A673 (cell line): ENCODE data around the gene SLC27A1. TPM values are rescaled to one million over a fixed set of nuclear protein-coding genes. Genes with fewer than 3 reads are reported as not detected.
A peak's percentile ranks its signal among the peaks of the same experiment; 100 is the strongest.

Experiments used
- BruUV-seq: library from RNA; stranded (reverse); fragments of 400-500 nt; replicated peaks from 2 replicates; lab custom pipeline; 2021; lab: Mats Ljungman, UMichigan
- CTCF ChIA-PET: fragments of 300-600 bp; sonication (Branson Sonifier 250); formaldehyde crosslinking; loops from one replicate; lab custom pipeline; 2022; ENCODE audit warnings: antibody characterized with exemption; lab: Charles Lee
- POLR2A ChIA-PET: fragments of 300-600 bp; sonication (Branson Sonifier 250); formaldehyde crosslinking; loops from one replicate; lab custom pipeline; 2022; ENCODE audit warnings: antibody characterized with exemption; ENCODE audit not compliant: low non-redundant PET; lab: Charles Lee
- DNase-seq: peaks from one replicate; pipeline ENCODE4 v3.0.0-alpha.2; 2015; ENCODE audit warnings: low spot score
- H3K27ac ChIP-seq: fragments of 200-600 bp; sonication (generic); 2 replicates; pipeline ENCODE4 v1.5.1; 2016; ENCODE audit warnings: mixed run types, low read depth, mild to moderate bottlenecking, mixed read lengths, antibody characterized with exemption, low read length; ENCODE audit not compliant: poor library complexity, severe bottlenecking
- H3K27me3 ChIP-seq: fragments of 200-600 bp; sonication (generic); replicated peaks from 2 replicates; pipeline ENCODE4 v1.6.1; 2017; ENCODE audit warnings: mixed run types, low read depth, mild to moderate bottlenecking, mixed read lengths, antibody characterized with exemption, low read length; ENCODE audit not compliant: insufficient read depth, poor library complexity
- H3K36me3 ChIP-seq: fragments of 200-600 bp; sonication (generic); 2 replicates; pipeline ENCODE4 v1.6.1; 2016; ENCODE audit warnings: mixed run types, mild to moderate bottlenecking, mixed read lengths, antibody characterized with exemption, low read length; ENCODE audit not compliant: insufficient read depth, poor library complexity, severe bottlenecking
- H3K4me1 ChIP-seq: fragments of 200-600 bp; sonication (generic); 2 replicates; pipeline ENCODE4 v1.6.1; 2017; ENCODE audit warnings: mixed run types, mild to moderate bottlenecking, mixed read lengths, antibody characterized with exemption, low read length; ENCODE audit not compliant: insufficient read depth, poor library complexity, severe bottlenecking
- H3K4me3 ChIP-seq: fragments of 200-600 bp; sonication (generic); 2 replicates; pipeline ENCODE4 v1.5.1; 2016; ENCODE audit warnings: low read depth, mixed run types, mild to moderate bottlenecking, mixed read lengths, low read length; ENCODE audit not compliant: poor library complexity, severe bottlenecking
- H3K9me3 ChIP-seq: fragments of 200-600 bp; sonication (generic); 2 replicates; pipeline ENCODE4 v1.6.1; 2016; ENCODE audit warnings: mixed run types, low read depth, mild to moderate bottlenecking, mixed read lengths, antibody characterized with exemption, low read length; ENCODE audit not compliant: poor library complexity, severe bottlenecking
- EZH2 ChIP-seq: fragments of 200-600 bp; sonication (generic); IDR thresholded peaks from 2 replicates; pipeline ENCODE4 v1.6.1; 2017; ENCODE audit warnings: borderline replicate concordance, low read depth, mild to moderate bottlenecking, mixed read lengths, antibody characterized with exemption, low read length; ENCODE audit not compliant: poor library complexity, severe bottlenecking
- intact Hi-C: fragments of 100-400 bp; cut with micrococcal nuclease; formaldehyde crosslinking; loops from one replicate; pipeline ENCODE4 v1.10.0; 2022; ENCODE audit not compliant: unreplicated experiment
- total RNA-seq: library from RNA; stranded (reverse); gene quantifications from 2 replicates; pipeline ENCODE4 v1.2.3, GENCODE V29; 2021
- TF ChIP-seq, protein P1 (sequence below): fragments of 300-800, 200-600 bp; sonication (generic); conservative IDR thresholded peaks from 2 replicates; pipeline ENCODE4 v1.5.1; 2017; ENCODE audit warnings: low read depth, mild to moderate bottlenecking, antibody characterized with exemption, low read length, moderate library complexity, mixed read lengths

SLC27A1 gene
- total RNA-seq, 1 experiment from 2014 or later, result 3.0 TPM

GRCh38 chr19:17448131-17448967 lies 22.0 kb upstream of the SLC27A1 start, which contains the start of gene TMEM221:
Gene TMEM221, minus strand, starts transcription at chr19:17448668. Its CDS starts 206 bp downstream, at chr19:17448462.
- Histone ChIP-seq H3K27me3 (peaks cover 18% of the 10 kb centered on the region), H3K9me3 (no peaks in the 10 kb centered on the region), H3K36me3 (no peaks in the 10 kb centered on the region), H3K27ac (no peak within 1 kb of the TSS), H3K4me1 (peaks cover 5% of the 10 kb centered on the region), H3K4me3 (peak within 1 kb of the TSS; percentile 50)
- ChIA-PET CTCF (interaction anchor here (1.0 kb wide), 1 partner anchor 1006 kb away, joined by 3 read pairs; no protein-coding TSS in a partner anchor), POLR2A (interaction anchor here (0.6 to 0.7 kb wide), 2 partner anchors 103 to 1006 kb away, joined by 6 to 8 read pairs; no protein-coding TSS in a partner anchor)
- DNase-seq, result peak; percentile 60
- no peak for TF ChIP-seq EZH2
- TF ChIP-seq, protein P1, sequence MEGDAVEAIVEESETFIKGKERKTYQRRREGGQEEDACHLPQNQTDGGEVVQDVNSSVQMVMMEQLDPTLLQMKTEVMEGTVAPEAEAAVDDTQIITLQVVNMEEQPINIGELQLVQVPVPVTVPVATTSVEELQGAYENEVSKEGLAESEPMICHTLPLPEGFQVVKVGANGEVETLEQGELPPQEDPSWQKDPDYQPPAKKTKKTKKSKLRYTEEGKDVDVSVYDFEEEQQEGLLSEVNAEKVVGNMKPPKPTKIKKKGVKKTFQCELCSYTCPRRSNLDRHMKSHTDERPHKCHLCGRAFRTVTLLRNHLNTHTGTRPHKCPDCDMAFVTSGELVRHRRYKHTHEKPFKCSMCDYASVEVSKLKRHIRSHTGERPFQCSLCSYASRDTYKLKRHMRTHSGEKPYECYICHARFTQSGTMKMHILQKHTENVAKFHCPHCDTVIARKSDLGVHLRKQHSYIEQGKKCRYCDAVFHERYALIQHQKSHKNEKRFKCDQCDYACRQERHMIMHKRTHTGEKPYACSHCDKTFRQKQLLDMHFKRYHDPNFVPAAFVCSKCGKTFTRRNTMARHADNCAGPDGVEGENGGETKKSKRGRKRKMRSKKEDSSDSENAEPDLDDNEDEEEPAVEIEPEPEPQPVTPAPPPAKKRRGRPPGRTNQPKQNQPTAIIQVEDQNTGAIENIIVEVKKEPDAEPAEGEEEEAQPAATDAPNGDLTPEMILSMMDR, result peak; percentile 63
- no TSS peak for BruUV-seq
- intact Hi-C loops, result no loop called here

DNA sequence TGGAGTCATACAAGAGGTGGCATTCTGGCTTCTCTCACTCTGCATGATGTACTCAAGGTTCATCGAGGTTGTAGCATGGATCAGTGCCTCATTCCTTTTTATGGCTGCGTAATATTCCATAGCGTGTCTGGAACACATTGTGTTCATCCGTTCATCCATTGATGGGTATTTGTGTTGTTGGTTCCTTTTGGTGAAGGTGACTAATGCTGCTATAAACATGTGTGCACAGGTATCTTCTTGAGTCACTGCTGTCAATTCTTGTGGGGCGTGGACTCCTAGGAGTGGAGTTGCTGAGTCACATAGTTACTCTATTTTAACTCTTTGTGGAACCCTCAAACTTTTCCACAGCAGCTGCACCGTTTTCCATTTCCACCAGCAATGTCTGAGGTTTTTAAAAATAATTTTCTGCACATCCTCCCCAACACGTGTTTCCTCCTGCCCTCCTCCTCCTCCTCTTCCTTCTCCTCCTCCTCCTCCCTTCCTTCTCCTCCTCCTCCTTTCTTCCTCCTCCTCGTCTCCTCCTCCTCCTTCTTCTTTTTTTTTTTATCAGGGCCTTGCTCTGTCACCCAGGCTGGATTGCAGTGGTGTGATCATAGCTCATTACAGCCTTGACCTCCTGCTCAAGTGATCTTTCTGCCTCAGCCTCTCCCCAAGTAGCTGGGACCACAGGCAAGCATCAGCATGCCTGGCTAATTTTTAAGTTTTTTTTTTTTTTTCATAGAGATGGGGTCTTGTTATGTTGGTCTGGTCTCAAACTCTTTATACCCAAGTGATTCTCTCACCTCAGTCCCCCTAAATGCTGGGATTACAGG lies 19.9 kb upstream of the SLC27A1 start:
- Histone ChIP-seq H3K36me3 (no peaks in the 10 kb centered on the region), H3K4me3 (no peak overlapping the region), H3K4me1 (peaks cover 5% of the 10 kb centered on the region), H3K27me3 (peaks cover 29% of the 10 kb centered on the region), H3K9me3 (no peaks in the 10 kb centered on the region), H3K27ac (no peak overlapping the region)
- no TSS peak for BruUV-seq
- CTCF ChIA-PET, result interaction anchor here (0.7 kb wide), 2 partner anchors 15 to 45 kb away, joined by 3 to 5 read pairs; no protein-coding TSS in a partner anchor
- TF ChIP-seq EZH2, result no peak
- TF ChIP-seq, protein P1, result no peak
- DNase-seq, result no peak
- POLR2A ChIA-PET, result no interaction called here
- intact Hi-C loops, result loop anchor here (5.0 kb wide), 1 partner anchor 317 kb away; no protein-coding TSS in a partner anchor

- Histone ChIP-seq H3K27me3 (peaks cover 38% of the 10 kb centered on the region), H3K36me3 (no peaks in the 10 kb centered on the region), H3K4me1 (peaks cover 5% of the 10 kb centered on the region), H3K4me3 (no peak overlapping the region), H3K27ac (no peak overlapping the region), H3K9me3 (no peaks in the 10 kb centered on the region)
- CTCF ChIA-PET, result no interaction called here
- TF ChIP-seq, protein P1, result no peak
- no peak for TF ChIP-seq EZH2
- DNase-seq, result no peak
- BruUV-seq, result no TSS peak
- intact Hi-C loops, result loop anchor here (5.0 kb wide), 1 partner anchor 315 kb away; no protein-coding TSS in a partner anchor
- POLR2A ChIA-PET, result interaction anchor here (0.7 kb wide), 1 partner anchor 25 kb away, joined by 4 read pairs; no protein-coding TSS in a partner anchor
These were observed 18.5 kb upstream of the SLC27A1 start for GRCh38 chr19:17451820-17452219.
